ENCODE results near the gene CABP4.

The CABP4 gene

GRCh38 chr11:67411785-67412152, 43.4 kb upstream of the CABP4 start:
- no peak overlapping the region for H3K27ac ChIP-seq (ENCODE audit: low read length)
- H3K36me3 ChIP-seq (ENCODE audit: control insufficient read depth, low read depth, low read length) = no peaks in the 10 kb centered on the region
- H3K4me1 ChIP-seq (ENCODE audit: control insufficient read depth, low read depth, low read length) = peaks cover 3% of the 10 kb centered on the region
- peaks cover 16% of the 10 kb centered on the region for H3K27me3 ChIP-seq (ENCODE audit: control insufficient read depth, insufficient read depth, low read length)
- no peak overlapping the region for H3K4me3 ChIP-seq (ENCODE audit: low read length)
- no peak overlapping the region for H3K9ac ChIP-seq (ENCODE audit: low read length)
- H3K9me3 ChIP-seq (ENCODE audit: control insufficient read depth, low read depth, low read length) = no peaks in the 10 kb centered on the region

DNA sequence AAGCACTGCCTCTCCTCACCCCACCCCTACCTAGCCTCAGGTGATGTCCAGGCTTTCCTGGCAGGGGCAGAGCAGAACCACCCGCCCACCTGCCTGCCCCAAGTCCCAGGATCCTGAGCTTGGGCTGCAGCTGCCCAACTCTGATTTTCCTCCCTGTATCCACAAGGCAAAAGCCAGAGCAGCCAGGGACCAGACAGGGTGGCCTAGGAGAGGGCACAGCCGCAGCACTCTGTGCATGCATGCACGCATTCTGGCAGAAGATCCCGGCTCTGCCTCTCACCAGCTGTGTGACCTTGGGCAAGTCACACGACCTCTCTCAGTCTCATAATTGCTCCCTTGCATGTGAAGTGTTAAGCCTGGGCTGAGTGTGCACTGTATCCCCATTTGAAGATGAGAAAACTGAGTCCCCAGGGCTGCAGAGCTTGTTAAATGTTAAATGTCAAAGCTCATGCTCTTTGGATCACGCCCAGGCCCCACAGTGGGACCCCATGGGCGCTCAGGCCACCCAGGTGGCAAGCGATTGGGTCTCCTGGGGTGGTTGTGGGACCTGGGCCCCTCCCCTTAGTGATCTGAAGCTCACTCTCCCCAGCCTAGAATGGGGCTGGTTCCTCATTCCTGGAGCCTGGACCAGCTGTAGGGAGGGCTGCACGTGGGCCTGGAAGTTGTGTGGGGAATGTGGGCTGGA, 42.5 kb upstream of the CABP4 start:
- Histone ChIP-seq H3K9ac (ENCODE audit: low read length) (no peak overlapping the region), H3K36me3 (ENCODE audit: control insufficient read depth, low read depth, low read length) (no peaks in the 10 kb centered on the region), H3K27me3 (ENCODE audit: control insufficient read depth, insufficient read depth, low read length) (peaks cover 16% of the 10 kb centered on the region), H3K27ac (ENCODE audit: low read length) (no peak overlapping the region), H3K9me3 (ENCODE audit: control insufficient read depth, low read depth, low read length) (no peaks in the 10 kb centered on the region), H3K4me3 (ENCODE audit: low read length) (no peak overlapping the region), H3K4me1 (ENCODE audit: control insufficient read depth, low read depth, low read length) (peaks cover 3% of the 10 kb centered on the region)

- no peaks in the 10 kb centered on the region for H3K36me3 ChIP-seq (ENCODE audit: control insufficient read depth, low read depth, low read length)
- peaks cover 3% of the 10 kb centered on the region for H3K4me1 ChIP-seq (ENCODE audit: control insufficient read depth, low read depth, low read length)
- H3K27ac ChIP-seq (ENCODE audit: low read length) = no peak overlapping the region
- no peaks in the 10 kb centered on the region for H3K9me3 ChIP-seq (ENCODE audit: control insufficient read depth, low read depth, low read length)
- H3K4me3 ChIP-seq (ENCODE audit: low read length) = no peak overlapping the region
- H3K27me3 ChIP-seq (ENCODE audit: control insufficient read depth, insufficient read depth, low read length) = peaks cover 16% of the 10 kb centered on the region
- no peak overlapping the region for H3K9ac ChIP-seq (ENCODE audit: low read length)
Measured at GRCh38 chr11:67413266-67413849, 41.8 kb upstream of the CABP4 start.

GRCh38 chr11:67415501-67416304, 39.5 kb upstream of the CABP4 start, which contains the start of gene CARNS1:
Gene CARNS1, plus strand, starts transcription at chr11:67415678. Its CDS starts 522 bp downstream, at chr11:67416200.
- Histone ChIP-seq H3K27me3 (ENCODE audit: control insufficient read depth, insufficient read depth, low read length) (peaks cover 25% of the 10 kb centered on the region), H3K4me3 (ENCODE audit: low read length) (peak within 1 kb of the TSS; percentile 33), H3K36me3 (ENCODE audit: control insufficient read depth, low read depth, low read length) (no peaks in the 10 kb centered on the region), H3K4me1 (ENCODE audit: control insufficient read depth, low read depth, low read length) (no peaks in the 10 kb centered on the region), H3K9ac (ENCODE audit: low read length) (no peak within 1 kb of the TSS), H3K27ac (ENCODE audit: low read length) (no peak within 1 kb of the TSS), H3K9me3 (ENCODE audit: control insufficient read depth, low read depth, low read length) (no peaks in the 10 kb centered on the region)

- Histone ChIP-seq H3K9ac (ENCODE audit: low read length) (no peak overlapping the region), H3K27ac (ENCODE audit: low read length) (no peak overlapping the region), H3K36me3 (ENCODE audit: control insufficient read depth, low read depth, low read length) (no peaks in the 10 kb centered on the region), H3K27me3 (ENCODE audit: control insufficient read depth, insufficient read depth, low read length) (peaks cover 25% of the 10 kb centered on the region), H3K4me3 (ENCODE audit: low read length) (no peak overlapping the region), H3K9me3 (ENCODE audit: control insufficient read depth, low read depth, low read length) (no peaks in the 10 kb centered on the region), H3K4me1 (ENCODE audit: control insufficient read depth, low read depth, low read length) (no peaks in the 10 kb centered on the region)
Measured at GRCh38 chr11:67416416-67417335, 38.5 kb upstream of the CABP4 start.

DNA sequence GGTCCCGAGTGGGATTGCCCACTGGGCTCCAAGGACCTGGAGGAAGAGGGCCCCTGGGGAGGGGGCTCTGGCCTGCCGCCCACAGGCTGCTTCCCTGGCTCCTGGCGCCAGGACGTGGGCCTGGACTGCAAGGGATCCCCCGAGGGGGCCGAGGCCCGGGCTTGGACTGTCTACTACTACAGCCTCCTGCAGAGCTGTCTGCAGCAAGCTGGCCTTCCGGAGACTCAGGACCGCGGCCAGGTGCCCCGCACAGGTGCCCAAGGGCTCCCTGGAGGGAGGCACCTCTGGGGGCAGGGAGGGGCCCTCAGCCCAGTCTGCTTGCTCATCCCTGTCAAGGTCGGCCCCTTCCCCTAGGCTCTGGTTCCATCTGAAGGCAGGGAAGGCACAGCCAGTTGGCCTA, 37.7 kb upstream of the CABP4 start:
- Histone ChIP-seq H3K27ac (ENCODE audit: low read length) (no peak overlapping the region), H3K9me3 (ENCODE audit: control insufficient read depth, low read depth, low read length) (no peaks in the 10 kb centered on the region), H3K4me1 (ENCODE audit: control insufficient read depth, low read depth, low read length) (no peaks in the 10 kb centered on the region), H3K9ac (ENCODE audit: low read length) (no peak overlapping the region), H3K27me3 (ENCODE audit: control insufficient read depth, insufficient read depth, low read length) (peaks cover 20% of the 10 kb centered on the region), H3K4me3 (ENCODE audit: low read length) (no peak overlapping the region), H3K36me3 (ENCODE audit: control insufficient read depth, low read depth, low read length) (no peaks in the 10 kb centered on the region)

DNA sequence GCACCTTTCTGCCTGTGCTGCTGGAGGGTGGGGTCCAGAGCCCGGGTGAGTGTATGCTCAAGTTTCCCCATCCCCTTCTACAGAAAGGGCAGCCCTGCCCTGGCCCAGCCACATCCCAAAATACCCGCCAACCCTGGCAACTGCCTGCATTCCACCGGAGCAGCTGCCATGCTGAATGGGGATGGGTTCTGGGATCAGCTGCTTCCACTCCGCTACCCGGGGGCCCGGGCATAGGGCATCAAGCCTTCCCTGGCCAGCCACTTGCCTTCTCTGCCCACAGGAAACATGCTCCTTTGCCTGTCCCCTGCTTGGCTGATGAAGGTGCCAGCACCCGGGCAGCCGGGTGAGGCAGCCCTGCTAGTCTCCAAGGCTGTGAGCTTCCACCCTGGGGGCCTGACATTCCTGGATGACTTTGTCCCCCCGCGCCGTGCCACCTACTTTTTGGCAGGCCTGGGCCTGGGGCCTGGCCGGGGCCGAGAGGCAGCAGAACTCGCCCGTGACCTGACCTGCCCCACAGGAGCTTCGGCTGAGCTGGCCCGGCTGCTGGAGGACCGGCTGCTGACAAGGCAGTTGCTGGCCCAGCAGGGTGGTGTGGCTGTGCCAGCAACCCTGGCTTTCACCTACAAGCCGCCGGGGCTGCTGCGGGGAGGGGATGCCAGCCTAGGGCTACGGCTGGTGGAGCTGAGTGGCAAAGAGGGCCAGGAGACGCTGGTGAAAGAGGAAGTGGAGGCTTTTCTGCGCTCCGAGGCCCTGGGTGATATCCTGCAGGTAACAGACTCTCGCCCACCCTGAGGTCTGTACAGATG, 36.5 kb upstream of the CABP4 start:
- no peak overlapping the region for H3K9ac ChIP-seq (ENCODE audit: low read length)
- no peak overlapping the region for H3K27ac ChIP-seq (ENCODE audit: low read length)
- H3K36me3 ChIP-seq (ENCODE audit: control insufficient read depth, low read depth, low read length) = no peaks in the 10 kb centered on the region
- peaks cover 19% of the 10 kb centered on the region for H3K27me3 ChIP-seq (ENCODE audit: control insufficient read depth, insufficient read depth, low read length)
- H3K4me1 ChIP-seq (ENCODE audit: control insufficient read depth, low read depth, low read length) = no peaks in the 10 kb centered on the region
- no peaks in the 10 kb centered on the region for H3K9me3 ChIP-seq (ENCODE audit: control insufficient read depth, low read depth, low read length)
- no peak overlapping the region for H3K4me3 ChIP-seq (ENCODE audit: low read length)

DNA sequence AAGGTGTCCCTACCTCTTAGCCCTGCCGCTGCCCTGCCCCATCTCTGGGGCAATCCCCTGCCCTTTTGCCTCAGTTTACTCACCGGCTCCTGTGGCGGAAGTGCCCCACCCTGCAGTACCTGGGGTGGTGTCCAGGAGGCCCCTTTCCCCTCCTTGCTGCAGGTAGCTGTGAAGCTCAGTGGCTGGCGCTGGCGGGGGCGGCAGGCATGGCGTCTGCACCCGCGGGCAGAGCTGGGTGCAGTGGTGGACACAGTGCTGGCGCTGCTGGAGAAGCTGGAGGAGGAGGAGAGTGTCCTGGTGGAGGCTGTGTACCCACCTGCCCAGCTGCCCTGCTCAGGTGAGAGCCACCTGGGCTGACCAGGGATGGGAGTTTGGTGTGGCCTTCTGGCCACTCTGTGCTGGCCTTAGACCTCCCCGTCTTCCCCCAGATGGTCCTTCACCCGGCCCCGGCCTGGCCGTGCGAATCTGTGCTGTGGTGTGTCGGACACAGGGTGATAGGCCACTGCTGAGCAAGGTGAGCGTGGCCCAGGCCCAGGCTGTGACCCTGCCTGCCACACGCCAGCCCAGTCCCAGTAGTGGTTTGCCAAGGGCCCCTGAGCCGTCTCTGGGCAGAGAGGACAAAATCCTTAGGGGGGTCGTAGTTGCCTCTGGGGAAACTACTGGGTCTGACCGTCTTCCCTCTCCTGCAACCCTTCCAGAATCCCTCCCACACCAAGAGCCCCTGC, 35.7 kb upstream of the CABP4 start:
- H3K27ac ChIP-seq (ENCODE audit: low read length) = no peak overlapping the region
- H3K4me3 ChIP-seq (ENCODE audit: low read length) = no peak overlapping the region
- H3K4me1 ChIP-seq (ENCODE audit: control insufficient read depth, low read depth, low read length) = no peaks in the 10 kb centered on the region
- no peak overlapping the region for H3K9ac ChIP-seq (ENCODE audit: low read length)
- no peaks in the 10 kb centered on the region for H3K9me3 ChIP-seq (ENCODE audit: control insufficient read depth, low read depth, low read length)
- H3K27me3 ChIP-seq (ENCODE audit: control insufficient read depth, insufficient read depth, low read length) = peaks cover 19% of the 10 kb centered on the region
- no peaks in the 10 kb centered on the region for H3K36me3 ChIP-seq (ENCODE audit: control insufficient read depth, low read depth, low read length)

- Histone ChIP-seq H3K27ac (ENCODE audit: low read length) (no peak overlapping the region), H3K9me3 (ENCODE audit: control insufficient read depth, low read depth, low read length) (no peaks in the 10 kb centered on the region), H3K36me3 (ENCODE audit: control insufficient read depth, low read depth, low read length) (no peaks in the 10 kb centered on the region), H3K27me3 (ENCODE audit: control insufficient read depth, insufficient read depth, low read length) (peaks cover 13% of the 10 kb centered on the region), H3K4me3 (ENCODE audit: low read length) (peak overlapping the region; percentile 47), H3K9ac (ENCODE audit: low read length) (peak overlapping the region; percentile 27), H3K4me1 (ENCODE audit: control insufficient read depth, low read depth, low read length) (no peaks in the 10 kb centered on the region)
Measured at GRCh38 chr11:67420147-67420645, 35.0 kb upstream of the CABP4 start.
